ENCODE data around the gene VENTX. TPM values are rescaled to one million over a fixed set of nuclear protein-coding genes. Genes with fewer than 3 reads are reported as not detected.

VENTX gene
- total and polyA plus RNA-seq, 10 of the 15 experiments (the other 5 are each of a cell fraction or from before 2014, with no cell fraction given): 0.05 TPM; not detected in 9

GRCh38 chr10:133275684-133276092 is 38.0 kb downstream of the VENTX start (continued):
- TF ChIP-seq PBX3 (IDR thresholded peaks at IDR 0.05; ENCODE audit: insufficient replicate concordance, low read depth, low read length) (no peak), EZH2 (IDR thresholded peaks at IDR 0.05; ENCODE audit: borderline replicate concordance, control insufficient read depth, low read depth, low read length) (no peak), ZBED1 (IDR thresholded peaks at IDR 0.05; ENCODE audit: borderline replicate concordance) (no peak), POLR2AphosphoS5 (IDR thresholded peaks at IDR 0.05; ENCODE audit: low read length) (peak; percentile 67), FOXK2 (IDR thresholded peaks at IDR 0.05) (no peak), EGR1 (IDR thresholded peaks at IDR 0.05; ENCODE audit: borderline replicate concordance in 1 of 2, low read depth in 2 of 2, low read length in 2 of 2) (no peak), PML (IDR thresholded peaks at IDR 0.05; ENCODE audit: low read length) (no peak), SPI1 (IDR thresholded peaks at IDR 0.05; ENCODE audit: borderline replicate concordance, insufficient read depth, low read depth, low read length) (peak; percentile 13; the same call in 1 of the 2 replicates), IKZF2 (IDR thresholded peaks at IDR 0.05) (peak in 1 of 2 experiments; percentile 9; a peak in 1 of 4 replicates), ZNF24 (IDR thresholded peaks at IDR 0.05) (no peak), IRF4 (IDR thresholded peaks at IDR 0.05; ENCODE audit: low read depth, low read length) (no peak), SMAD5 (IDR thresholded peaks at IDR 0.05; ENCODE audit: low read depth) (peak; percentile 12; the same call in 1 of the 2 replicates), IKZF1 (conservative IDR thresholded peaks at IDR 0.05) (no peak; the same call in none of the 2 replicates), ETV6 (conservative IDR thresholded peaks at IDR 0.05 in 1 of 2, IDR thresholded peaks at IDR 0.05 in 1 of 2; ENCODE audit: borderline replicate concordance in 1 of 2, low read depth in 1 of 2) (no peak), POLR2AphosphoS2 (IDR thresholded peaks at IDR 0.05; ENCODE audit: low read depth, low read length) (no peak), DPF2 (IDR thresholded peaks at IDR 0.05) (no peak), BRCA1 (IDR thresholded peaks at IDR 0.05; ENCODE audit: low read depth, low read length) (no peak), ZZZ3 (IDR thresholded peaks at IDR 0.05; ENCODE audit: control insufficient read depth, insufficient read length, low read depth) (no peak)
- TF ChIP-seq, protein P1, sequence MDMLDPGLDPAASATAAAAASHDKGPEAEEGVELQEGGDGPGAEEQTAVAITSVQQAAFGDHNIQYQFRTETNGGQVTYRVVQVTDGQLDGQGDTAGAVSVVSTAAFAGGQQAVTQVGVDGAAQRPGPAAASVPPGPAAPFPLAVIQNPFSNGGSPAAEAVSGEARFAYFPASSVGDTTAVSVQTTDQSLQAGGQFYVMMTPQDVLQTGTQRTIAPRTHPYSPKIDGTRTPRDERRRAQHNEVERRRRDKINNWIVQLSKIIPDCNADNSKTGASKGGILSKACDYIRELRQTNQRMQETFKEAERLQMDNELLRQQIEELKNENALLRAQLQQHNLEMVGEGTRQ (IDR thresholded peaks at IDR 0.05; ENCODE audit: borderline replicate concordance, low read depth, low read length): no peak
- TF ChIP-seq, protein P2, sequence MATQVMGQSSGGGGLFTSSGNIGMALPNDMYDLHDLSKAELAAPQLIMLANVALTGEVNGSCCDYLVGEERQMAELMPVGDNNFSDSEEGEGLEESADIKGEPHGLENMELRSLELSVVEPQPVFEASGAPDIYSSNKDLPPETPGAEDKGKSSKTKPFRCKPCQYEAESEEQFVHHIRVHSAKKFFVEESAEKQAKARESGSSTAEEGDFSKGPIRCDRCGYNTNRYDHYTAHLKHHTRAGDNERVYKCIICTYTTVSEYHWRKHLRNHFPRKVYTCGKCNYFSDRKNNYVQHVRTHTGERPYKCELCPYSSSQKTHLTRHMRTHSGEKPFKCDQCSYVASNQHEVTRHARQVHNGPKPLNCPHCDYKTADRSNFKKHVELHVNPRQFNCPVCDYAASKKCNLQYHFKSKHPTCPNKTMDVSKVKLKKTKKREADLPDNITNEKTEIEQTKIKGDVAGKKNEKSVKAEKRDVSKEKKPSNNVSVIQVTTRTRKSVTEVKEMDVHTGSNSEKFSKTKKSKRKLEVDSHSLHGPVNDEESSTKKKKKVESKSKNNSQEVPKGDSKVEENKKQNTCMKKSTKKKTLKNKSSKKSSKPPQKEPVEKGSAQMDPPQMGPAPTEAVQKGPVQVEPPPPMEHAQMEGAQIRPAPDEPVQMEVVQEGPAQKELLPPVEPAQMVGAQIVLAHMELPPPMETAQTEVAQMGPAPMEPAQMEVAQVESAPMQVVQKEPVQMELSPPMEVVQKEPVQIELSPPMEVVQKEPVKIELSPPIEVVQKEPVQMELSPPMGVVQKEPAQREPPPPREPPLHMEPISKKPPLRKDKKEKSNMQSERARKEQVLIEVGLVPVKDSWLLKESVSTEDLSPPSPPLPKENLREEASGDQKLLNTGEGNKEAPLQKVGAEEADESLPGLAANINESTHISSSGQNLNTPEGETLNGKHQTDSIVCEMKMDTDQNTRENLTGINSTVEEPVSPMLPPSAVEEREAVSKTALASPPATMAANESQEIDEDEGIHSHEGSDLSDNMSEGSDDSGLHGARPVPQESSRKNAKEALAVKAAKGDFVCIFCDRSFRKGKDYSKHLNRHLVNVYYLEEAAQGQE (IDR thresholded peaks at IDR 0.05; ENCODE audit: low read depth, low read length): no peak
